SKM-1 treated with dmso at 0.1 percent for 144 hours (cell line): ENCODE measurements around the gene EMB.
"Not testable (repeated sequence)": the region's sequence is repeated elsewhere in the genome, so short reads cannot be mapped to it uniquely, and the experiment has no call there.

Source experiments
- DNase-seq: peaks from one replicate; lab custom pipeline; 2025; ENCODE audit not compliant: unreplicated experiment; lab: John Stamatoyannopoulos, UW

Gene EMB, protein sequence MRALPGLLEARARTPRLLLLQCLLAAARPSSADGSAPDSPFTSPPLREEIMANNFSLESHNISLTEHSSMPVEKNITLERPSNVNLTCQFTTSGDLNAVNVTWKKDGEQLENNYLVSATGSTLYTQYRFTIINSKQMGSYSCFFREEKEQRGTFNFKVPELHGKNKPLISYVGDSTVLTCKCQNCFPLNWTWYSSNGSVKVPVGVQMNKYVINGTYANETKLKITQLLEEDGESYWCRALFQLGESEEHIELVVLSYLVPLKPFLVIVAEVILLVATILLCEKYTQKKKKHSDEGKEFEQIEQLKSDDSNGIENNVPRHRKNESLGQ

DNA sequence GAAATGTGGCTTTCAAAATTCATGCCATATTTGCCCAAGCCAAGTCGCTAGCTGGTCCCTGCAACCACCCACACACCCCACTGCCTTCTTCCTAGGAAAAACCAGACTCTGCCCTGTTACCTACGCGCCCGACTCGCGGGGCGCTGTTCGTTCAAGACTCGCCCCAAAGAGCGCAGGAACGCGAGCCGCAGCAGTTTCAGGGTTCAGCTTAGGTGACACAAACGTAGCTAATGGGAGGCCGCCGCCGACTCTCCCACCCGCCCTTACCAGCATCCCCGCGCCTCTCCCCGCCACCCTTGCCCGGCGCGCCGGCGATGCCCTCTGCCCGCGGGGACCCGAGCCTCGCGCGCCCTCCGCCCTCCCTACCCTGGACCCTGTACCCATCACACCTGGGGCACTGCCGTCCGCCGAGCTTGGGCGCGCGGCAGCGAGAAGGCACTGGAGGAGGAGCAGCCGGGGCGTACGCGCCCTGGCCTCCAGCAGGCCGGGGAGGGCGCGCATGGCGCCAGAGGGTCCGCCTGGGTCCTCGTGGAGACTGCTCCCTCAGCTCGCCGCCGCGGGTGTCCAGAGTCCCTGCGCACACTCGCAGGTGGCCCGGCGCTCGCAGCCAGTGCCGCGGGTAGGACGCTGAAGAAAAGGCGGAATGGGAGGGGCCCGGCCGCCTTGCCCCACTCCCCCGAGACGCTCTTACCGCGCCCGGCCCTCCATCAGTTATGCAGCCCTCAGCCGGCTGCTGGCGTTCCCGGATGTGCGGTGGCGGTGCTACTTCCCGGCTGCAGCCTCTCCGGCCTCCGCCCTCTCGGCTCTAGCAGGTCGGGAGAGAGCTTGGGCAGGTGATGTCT lies at the start of gene EMB:
TSS of gene EMB (minus strand) at position 638 of the 842 bp plus-strand sequence. CDS start at position 501, 137 bp downstream.
- no peak for DNase-seq

DNA sequence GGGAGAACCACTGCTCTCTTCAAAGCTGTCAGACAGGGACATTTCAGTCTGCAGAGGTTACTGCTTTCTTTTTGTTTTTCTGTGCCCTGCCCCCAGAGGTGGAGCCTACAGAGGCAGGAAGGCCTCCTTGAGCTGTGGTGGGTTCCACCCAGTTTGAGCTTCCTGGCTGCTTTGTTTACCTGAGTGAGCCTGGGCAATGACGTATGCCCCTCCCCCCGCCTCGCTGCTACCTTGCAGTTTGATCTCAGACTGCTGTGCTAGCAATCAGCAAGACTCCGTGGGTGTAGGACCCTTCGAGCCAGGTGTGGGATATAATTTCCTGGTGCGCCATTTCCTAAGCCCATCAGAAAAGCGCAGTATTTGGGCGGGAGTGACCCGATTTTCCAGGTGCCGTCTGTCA lies 48.4 kb upstream of the EMB start:
- not testable (repeated sequence) for DNase-seq

DNA sequence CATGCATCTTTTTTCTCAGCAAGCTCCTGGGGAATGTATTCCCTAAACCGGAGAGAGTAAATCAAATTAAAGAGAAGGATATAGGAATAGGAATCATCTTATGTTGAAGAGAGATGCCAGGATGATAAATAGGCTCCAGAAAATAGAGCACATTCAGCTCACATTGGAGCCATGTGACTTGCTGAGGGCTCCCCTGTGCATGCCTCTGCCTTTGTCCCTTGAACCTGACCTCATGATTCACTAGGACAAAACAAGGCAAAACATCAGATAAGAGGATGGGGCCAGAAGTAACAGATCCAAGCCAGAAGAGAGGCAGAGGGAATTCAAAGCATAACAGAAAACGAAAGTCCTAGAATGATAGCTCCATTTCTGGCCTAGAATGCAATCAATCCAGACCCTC lies 37.7 kb upstream of the EMB start:
- DNase-seq: not testable (repeated sequence)

DNA sequence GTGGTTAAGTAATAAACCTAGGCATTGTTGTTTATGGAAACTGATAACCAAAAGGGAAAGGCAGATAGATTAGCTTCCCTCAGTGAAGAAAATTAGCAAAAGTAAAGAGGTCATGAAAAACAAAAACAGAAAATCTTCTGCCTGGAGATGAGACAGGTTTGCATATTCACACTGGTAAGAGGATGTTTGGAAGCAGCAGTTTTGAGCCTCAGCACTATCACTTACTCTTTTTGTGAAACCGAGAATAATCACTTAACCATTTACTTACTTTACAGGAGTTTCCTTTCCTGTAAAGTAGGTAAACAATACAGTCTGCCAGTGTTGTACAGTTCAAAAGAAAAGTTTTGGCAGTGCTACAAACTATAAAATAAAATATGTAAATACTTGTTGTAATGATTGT lies 35.5 kb upstream of the EMB start:
- DNase-seq: no peak

DNA sequence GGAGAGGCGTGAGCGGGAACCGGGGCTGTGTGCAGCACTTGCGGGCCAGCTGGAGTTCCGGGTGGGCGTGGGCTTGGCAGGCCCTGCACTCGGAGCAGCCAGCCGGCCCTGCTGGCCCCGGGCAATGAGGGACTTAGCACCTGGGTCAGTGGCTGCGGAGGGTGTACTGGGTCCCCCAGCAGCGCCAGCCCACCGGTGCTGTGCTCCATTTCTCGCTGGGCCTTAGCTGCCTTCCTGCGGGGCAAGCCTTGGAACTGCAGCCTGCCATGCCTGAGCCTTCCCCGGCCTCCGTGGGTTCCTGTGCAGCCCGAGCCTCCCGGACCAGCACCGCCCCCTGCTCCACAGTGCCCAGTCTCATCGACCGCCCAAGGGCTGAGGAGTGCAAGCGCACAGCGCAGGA lies 23.9 kb upstream of the EMB start:
- DNase-seq: not testable (repeated sequence)

DNA sequence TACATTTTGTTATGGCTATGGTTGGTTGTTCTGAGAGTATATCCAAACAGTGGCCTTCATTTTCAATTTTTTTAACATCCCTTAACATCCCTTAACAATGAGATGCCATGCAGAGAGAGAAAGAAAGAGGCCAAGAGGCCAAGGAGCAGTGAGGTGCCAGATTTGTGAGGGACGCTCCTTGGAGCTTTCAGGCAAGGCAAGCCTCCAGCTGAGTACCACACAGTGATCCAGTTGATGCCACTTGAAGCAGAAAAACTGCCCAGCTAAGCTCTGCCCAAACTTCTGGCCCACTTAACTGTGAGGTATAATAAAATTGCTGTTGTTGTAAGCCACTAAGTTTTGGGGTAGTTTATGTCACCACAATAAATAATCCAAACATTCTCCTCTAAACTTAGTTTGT lies 22.6 kb upstream of the EMB start:
- DNase-seq: no peak

DNA sequence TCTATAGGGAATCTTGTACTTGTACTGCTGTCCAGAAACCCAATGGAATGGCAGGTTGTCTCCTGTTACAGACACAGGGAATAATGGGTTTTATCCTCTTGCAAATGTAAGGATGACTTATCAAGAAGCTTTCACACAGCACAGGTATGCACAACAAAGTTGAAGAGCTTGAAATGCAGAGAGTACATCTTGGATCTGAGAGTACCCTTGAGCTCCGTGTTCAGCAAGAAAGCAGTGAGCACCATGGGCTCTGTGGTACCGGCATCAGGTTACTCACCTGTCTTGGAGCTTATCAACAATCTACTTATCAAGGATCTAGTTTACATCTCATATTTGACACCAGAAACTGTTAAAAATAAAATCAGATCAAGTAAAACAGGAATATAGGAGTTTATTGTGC lies 22.0 kb upstream of the EMB start:
- DNase-seq: no peak

DNA sequence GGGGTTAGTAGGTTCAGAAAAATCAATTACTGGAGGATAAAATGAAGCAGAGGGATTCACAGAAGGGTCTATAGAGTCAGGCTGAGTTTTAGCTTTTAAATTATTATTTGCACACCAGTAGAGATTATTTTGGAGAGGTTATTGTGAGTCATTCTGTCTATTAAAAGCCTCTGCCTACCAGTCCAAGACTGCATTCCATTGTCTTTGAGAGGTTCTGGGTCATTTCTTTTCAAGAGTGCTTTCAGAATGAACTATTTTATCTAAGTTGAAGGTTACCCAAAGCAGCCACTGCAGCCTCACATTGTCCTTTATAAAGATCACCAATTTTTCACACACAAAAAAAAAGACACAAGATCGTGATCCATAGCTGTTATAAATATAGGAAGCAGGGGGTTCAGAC lies 21.5 kb upstream of the EMB start:
- not testable (repeated sequence) for DNase-seq

DNA sequence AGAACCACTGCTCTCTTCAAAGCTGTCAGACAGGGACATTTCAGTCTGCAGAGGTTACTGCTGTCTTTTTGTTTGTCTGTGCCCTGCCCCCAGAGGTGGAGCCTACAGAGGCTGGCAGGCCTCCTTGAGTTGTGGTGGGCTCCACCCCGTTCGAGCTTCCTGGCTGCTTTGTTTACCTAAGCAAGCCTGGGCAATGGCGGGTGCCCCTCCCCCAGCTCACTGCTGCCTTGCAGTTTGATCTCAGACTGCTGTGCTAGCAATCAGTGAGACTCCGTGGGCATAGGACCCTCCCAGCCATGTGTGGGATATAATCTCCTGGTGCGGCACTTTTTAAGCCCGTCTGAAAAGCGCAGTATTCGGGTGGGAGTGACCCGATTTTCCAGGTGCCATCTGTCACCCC lies 17.3 kb upstream of the EMB start:
- not testable (repeated sequence) for DNase-seq

DNA sequence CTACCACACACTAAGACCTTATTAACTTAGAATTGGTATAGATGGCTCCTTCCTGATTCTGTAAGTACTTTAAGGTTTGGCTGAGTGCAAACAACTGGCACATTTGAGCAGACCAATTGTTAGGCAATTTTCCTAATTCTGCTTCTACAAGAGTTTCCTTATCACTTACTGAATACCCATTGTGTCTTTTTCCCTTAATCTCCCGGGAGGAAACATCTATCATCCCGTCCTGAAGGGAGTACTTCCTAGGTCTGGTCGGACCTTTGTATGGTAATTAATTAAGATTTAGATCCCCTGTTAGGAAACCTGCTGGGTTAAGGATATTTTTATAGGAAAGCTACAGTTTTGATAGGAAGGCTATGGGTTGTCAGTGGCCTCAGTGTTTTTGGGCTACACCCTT lies 8.2 kb upstream of the EMB start:
- not testable (repeated sequence) for DNase-seq

DNA sequence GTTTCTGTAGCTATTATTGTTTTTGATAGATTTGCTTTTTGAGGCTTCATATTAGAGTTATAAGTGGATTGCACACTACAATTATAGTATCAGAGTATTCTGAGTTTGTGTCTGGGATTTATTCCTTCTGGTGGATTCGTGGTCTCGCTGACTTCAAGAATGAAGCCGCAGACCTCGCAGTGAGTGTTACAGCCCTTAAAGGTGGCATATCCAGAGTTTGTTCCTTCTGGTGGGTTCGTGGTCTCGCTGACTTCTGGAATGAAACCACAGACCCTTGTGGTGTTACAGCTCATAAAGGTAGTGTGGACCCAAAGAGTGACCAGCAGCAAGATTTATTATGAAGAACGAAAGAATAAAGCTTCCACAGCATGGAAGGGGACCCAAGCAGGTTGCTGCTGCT lies 6.9 kb upstream of the EMB start:
- no peak for DNase-seq

DNA sequence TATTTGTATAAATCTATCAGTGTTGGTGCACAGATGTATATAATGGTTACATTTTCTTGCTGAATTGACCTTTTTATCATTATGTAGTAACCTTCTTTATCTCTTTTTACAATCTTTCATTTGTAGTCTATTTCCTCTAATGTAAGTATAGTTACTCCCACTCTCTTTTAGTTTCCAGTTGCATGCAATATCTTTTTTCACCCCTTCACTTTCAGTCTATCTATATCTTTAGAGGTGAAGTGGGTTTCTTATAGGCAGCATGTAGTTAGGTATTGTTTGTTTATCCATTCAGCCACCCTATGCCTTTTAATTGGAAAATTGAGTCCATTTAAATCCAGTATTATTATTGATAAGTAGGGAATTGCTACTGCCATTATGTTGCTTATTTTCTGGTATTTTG lies 6.1 kb upstream of the EMB start:
- DNase-seq: no peak

DNA sequence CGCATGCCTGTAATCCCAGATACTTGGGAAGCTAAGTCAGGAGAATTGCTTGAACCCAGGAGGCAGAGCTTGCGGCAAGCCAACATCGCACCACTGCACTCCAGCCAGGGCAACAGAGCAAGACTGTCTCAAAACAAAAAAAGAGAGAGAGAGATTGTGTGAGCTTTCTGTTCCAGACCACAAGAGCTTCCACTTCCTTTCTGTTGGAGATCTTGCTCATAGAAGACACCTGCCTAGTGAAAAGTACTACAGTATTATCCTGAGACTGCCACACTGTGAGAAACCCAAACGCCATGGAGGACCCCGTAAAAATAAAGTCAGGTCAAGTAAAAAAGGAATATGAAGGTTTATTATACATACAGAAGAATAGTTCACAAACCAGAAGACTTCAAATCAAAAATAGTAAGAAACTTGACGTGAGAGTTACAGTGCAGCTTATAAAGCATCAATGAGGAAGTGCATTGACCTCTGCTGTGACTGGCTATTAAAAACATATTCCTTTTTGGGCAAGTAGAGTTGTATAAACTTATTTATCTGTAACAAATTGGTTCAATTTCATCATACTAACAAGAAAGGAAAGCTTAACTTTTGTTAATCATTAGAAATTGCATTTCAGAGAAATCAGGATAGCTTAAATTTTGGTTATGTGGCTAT lies 4.3 kb upstream of the EMB start:
- no peak for DNase-seq

DNA sequence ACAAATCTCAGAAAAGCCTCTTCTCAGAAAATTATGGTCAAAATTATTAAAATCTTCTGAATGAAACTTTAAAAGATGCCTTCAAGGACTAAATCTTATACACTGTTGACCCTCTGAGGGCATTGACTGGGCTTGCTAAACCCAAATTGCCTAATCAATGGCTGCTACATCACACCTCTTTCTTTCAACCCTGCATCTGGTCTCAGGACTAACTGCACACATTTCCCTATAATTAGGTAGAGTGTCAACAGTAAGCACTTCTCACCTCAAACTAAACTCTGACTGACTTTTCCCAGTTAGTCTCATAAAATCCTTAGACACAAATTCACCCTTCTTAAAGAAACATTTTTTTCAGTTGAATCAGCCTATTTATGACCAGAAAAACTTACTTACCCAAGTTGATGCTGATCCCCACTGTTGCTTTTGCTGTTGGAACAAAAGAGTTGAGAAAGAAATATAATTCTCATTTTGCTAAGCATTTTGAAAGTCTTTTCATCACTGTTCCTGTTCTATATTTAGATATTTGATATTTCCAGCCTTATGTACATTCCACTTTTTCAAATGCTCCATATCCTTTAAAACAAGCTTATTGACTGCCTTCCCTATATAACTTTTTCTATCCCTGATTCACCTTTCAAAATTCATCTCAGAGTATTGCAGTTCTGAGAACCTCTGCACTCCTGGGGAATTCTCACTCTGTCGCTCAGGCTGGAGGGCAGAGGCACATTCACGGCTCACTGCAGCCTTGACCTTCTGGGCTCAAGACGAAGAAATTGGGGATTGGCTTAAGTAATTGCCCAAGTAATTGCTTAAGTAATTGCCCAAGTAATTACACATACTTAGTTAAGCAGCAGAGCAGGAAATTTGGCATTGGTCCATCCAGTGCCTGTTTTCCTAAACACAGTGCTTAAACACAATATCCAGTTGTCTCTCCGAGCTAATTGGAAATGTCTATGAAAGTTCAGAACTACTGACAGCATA lies 1.8 kb upstream of the EMB start:
- not testable (repeated sequence) for DNase-seq

DNA sequence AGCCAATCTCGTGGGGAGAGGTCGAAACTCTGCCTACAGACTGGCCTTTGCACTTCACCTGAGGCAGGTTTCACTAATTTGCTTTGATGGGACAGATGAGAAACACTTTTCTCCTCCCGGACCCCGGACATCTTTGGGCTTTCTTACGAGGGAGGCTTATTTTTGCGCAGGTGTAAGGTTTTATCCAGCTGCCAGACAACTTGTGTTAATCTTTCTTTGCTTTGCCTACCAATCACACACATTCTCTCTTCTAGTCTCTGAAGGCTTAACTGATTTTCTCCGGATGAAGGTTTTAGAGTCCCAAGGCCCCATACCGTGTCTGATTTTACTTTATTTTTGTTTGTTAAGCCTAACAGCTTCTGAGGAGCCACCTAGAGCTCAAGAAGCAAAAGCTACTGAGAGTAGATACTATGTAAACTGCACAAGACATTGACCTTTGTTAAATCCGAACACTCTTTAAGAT lies 436 bp upstream of the EMB start:
- no peak for DNase-seq

DNA sequence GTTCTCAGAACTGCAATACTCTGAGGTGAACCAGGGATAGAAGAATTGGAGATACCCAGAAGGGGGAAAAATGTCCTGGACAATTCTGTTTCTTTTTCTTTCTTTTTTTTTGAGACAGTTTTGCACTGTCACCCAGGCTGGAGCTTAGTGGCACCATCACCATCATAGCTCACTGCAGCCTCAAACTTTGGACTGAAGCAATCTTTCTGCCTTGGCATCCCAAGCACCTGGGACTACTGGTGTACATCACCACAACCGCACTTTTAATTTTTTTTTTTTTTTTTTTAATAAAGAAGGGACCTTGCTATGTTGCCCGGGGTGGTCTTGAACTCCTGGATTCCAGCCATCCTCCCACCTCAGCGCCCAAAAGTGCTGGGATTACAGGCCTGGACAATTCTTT lies 1.9 kb downstream of the EMB start:
- DNase-seq: no peak

DNA sequence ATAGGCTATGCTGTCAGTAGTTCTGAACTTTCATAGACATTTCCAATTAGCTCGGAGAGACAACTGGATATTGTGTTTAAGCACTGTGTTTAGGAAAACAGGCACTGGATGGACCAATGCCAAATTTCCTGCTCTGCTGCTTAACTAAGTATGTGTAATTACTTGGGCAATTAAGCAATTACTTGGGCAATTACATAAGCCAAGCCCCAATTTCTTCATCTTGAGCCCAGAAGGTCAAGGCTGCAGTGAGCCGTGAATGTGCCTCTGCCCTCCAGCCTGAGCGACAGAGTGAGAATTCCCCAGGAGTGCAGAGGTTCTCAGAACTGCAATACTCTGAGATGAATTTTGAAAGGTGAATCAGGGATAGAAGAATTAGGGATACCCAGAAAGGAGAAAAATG lies 3.0 kb downstream of the EMB start:
- not testable (repeated sequence) for DNase-seq

DNA sequence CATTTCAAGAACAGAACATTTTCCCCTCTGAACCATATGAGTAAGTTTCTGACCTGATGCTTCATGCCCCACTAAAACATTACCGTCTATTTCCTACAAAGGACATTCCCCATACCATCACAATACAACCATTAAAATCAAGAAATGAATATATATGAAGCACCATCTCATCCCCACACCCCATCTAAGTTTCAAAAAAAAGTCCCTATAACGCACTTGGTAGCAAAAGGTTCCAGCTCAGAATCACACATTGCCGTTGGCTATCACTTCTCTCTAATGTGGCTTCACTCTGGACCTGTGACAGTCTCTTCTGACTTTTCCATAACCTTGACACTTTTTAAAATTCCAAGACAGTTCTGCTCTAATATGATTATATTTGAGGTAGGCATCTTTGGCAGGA lies 5.9 kb downstream of the EMB start:
- DNase-seq: no peak

DNA sequence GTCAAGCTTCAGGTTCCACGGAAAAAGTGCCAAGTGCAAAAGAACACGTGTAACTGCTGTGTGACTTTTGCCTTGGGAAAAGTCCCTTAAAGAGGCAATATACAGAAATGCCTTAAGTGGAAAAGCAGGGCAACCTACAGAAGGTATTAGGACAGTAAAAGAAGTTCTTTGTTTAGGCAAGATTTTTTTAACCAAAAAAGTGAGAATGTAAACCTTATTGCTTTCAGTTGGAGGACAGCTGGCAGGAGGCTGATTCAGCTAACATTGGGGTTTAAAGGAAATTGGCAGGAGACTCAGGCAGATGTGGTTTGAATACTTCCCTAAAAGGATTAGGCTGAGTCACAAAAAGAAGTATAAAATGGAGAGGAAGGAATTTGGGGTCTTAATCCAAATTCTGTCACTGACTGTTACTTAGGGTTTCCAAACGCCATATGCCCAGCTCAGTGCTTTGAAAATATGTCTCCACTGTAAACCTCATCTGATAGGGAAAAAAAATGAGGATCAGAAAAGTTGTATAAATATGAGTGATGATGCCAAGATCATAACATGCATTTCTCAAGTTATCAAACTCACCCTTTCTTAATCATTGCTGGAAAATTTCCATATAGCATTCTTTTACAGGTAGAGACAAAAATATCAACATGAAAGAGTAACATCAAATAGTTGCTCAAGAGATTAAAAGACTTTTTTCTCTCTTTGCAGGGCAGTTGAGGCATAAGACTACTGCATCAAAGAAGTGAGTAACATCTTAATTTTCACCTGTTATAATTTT lies 9.8 kb downstream of the EMB start:
- DNase-seq: not testable (repeated sequence)
